Measurements from ENCODE around the gene DTX4.
A peak's percentile ranks its signal among the peaks of the same experiment; 100 is the strongest.
"Not testable (repeated sequence)": the region's sequence is repeated elsewhere in the genome, so short reads cannot be mapped to it uniquely, and the experiment has no call there.

DTX4 gene

GRCh38 chr11:59171508-59172322 lies at the start of gene DTX4:
DTX4 (plus strand) TSS chr11:59172132; CDS start chr11:59172596, 464 bp downstream.
- DNase-seq (ENCODE audit: low read depth) = peak; percentile 85

DNA sequence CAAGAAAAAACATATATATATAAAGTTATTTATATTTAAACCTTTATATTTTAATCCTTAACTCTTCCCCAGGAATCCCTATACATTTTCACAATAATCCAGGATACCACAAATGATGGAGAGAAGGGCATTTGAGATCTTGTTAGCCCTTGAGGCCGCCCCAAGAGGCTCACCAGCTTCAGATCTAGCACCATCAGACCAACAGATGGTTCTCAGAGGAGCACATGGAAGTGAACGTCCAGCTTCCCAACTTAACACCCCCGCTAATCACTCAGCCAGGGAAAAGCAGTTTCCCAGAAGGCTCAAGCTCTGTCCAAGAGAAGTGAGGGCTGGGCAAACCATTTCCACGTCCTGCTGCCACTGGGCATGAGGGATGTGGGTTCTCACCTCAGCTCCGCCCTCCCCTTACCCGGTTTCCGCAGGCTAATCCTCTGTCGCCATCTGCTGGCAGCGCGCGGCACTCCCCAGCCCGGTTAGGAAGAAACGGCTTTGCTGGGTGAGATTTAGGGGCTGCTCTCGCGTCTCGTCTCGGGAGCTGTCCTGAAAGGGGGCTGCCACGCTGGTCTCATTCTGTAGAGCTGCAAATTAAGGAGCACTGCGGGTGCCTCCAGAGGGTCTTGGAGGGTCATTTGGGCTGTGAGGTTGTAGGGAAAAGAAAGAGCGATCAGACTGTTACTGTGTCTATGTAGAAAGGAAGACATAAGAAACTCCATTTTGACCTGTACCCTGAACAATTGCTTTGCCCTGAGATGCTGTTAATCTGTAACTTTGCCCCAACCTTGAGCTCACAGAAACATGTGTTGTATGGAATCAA lies 36.1 kb upstream of the DTX4 start:
- DNase-seq (ENCODE audit: low read depth) = peak; percentile 82

DNA sequence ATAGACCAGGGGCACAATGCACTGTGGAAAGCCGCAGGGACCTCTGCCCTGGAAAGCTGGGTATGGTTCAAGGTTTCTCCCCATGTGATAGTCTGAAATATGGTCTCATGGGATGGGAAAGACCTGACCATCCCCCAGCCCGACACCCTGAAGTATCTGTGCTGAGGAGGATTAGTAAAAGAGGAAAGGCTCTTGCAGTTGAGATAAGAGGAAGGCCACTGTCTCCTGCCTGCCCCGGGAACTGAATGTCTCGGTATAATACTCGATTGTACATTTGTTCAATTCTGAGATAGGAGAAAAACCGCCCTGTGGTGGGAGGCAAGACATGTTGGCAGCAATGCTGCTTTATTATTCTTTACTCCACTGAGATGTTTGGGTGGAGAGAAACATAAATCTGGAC lies 35.4 kb upstream of the DTX4 start:
- not testable (repeated sequence) for DNase-seq (ENCODE audit: low read depth)

DNA sequence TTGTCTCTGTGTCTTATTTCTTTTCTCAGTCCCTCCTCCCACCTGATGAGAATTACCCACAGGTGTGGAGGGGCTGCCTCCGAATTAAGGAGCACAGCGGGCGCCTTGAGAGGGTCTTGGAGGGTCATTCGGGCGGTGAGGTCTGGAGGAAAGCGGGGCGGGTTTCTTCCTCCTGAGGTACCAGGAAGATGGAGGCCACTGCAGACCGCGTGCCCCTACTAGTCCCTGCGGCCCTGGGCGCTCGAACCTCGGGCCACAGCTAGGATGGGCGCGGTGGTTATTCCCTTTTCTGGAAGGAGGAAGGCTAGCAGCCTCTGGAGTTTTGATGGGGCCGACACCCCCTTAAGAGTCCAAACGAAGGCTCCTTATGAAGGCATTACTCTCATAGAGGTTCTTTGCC lies 34.7 kb upstream of the DTX4 start:
- no peak for DNase-seq (ENCODE audit: low read depth)

DNA sequence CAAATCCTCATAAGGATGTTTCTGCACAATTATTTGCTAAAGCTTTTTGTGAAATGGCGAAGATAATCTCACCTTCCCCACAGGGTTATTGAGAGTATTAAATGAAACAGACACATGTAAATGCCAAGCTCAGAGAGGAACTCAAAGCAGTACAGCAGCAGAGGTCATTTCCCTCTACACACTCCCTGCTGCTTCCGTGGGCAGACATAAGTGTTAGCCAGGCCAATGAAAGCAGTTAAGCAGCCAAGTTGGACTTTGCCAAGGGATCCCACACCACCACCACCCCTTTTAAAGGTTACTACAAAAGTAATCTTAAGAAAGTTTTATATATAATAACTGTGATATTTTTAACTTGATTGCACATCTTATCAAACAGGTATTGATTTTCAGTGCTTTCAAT lies 33.3 kb upstream of the DTX4 start:
- no peak for DNase-seq (ENCODE audit: low read depth)

DNA sequence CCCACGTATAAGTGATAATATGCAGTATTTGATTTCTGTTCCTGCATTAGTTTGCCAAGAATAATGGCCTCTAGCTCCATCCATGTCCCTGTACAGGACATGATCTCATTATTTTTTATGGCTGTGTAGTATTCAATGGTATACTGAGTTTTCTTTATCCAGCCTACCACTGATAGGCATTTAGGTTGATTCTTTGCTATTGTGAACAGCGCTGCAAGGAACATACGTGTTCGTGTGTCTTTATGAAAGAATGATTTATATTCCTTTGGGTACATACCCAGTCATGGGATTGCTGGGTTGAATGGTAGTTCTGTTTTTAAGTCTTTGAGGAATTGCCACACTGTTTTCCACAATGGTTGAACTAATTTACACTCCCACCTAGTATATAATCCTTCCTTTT lies 30.7 kb upstream of the DTX4 start:
- DNase-seq (ENCODE audit: low read depth) = no peak

DNA sequence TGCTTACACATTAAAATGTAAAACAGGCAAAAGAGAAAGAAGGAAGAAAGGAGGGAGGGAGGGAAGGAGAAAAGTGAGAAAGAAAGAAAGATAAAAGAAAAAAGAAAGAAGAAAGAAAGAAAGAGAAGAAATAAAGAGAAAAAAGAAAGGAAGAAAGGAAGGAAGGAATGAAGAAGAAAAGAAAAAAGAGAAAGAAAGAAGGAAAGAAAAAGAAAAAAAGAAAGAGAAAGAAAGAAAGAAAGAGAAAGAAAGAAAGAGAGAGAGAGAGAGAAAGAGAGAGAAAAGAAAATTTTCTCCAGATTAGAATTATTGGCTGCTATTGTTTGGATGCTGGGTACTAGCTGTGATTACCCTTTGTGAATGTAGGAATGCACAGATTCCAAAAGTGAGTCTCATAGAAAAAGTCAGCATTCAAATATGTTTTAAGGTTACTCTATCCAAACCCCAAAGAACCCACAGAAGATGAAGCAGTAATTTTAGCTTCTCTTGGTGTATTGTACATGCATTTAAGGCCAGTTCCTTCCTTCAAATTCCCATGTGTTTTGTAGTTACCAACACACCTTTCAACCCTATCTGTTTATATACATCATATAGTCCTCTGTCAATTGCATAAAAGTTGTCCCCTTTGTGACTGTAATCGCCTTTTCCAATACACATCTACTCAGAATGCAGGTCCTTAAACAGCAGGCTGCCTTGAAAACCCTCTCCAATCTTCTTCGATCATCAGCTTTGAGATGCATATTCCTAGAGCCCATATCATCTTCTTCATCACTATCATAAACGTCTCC lies 30.1 kb upstream of the DTX4 start:
- DNase-seq (ENCODE audit: low read depth) = no peak

DNA sequence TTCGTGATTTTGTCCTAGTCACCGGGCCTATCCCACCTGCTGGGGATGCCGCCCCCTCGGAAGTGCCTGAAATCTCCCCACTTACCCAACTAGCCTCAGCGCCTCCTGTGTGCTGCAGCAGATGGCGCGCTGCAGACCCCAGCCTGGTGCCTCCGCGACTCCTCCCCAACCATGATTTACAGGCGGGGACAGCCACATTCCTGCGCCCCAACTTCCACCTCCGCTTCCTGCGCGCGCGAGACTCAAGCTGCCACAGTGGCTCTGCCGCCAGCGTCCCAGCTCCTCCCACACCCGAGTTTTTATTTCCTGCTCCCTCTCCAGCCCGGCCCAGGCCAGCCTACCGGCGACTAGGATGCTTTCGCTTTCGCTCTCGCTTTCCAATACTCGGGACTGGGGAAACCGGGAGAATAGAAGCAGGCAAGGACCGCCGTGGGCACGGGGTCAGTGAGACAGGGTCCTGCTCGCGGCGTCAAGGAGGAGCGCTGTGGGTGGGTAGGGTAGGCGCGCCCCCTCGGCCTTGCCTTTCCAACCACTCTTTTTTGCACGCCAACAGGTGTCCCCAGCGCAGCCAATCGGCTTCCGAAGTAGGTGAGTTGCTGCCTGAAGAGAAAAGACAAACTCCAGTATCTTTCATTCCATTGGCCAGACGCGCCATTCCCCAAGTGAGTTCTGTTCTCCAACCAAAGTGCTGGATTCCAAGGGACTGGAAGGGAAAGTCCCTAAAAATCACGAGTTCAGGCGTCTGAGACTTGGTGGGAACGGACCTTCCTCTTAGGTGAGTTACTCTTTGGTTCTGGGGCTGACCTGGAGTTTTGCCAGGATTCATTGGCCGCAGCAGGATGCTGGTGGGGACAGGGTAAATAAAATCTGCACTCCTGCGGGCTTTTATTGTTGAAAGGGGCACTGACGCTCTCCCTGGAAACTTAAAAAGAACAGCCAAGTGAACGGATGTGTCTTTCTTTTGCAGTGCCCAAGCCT lies 29.1 kb upstream of the DTX4 start, which contains the start of gene FAM111A:
FAM111A (plus strand) TSS at position 327 of the 978 bp plus-strand sequence. CDS start 6,017 bp downstream, outside the sequence.
- peak; percentile 77 for DNase-seq (ENCODE audit: low read depth)

DNA sequence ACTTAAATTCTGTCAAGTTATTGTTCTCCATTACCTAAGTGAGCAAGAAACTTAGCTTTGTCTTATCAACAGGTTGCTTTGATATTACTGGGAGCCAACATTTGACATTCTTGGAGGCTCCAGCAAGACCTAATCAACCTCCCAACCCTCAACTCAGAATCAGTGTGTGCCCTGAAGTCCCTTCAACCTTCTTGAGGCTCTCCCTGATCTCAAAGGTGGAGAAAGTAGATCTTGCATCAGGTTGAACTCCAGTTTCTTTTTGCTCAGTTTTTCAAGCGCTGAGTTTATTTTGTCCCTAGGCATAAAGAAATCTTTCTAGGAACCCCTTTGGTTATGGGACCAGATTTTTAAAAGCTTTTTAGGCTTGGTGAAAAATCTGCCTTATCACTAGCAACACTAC lies 27.8 kb upstream of the DTX4 start:
- no peak for DNase-seq (ENCODE audit: low read depth)

DNA sequence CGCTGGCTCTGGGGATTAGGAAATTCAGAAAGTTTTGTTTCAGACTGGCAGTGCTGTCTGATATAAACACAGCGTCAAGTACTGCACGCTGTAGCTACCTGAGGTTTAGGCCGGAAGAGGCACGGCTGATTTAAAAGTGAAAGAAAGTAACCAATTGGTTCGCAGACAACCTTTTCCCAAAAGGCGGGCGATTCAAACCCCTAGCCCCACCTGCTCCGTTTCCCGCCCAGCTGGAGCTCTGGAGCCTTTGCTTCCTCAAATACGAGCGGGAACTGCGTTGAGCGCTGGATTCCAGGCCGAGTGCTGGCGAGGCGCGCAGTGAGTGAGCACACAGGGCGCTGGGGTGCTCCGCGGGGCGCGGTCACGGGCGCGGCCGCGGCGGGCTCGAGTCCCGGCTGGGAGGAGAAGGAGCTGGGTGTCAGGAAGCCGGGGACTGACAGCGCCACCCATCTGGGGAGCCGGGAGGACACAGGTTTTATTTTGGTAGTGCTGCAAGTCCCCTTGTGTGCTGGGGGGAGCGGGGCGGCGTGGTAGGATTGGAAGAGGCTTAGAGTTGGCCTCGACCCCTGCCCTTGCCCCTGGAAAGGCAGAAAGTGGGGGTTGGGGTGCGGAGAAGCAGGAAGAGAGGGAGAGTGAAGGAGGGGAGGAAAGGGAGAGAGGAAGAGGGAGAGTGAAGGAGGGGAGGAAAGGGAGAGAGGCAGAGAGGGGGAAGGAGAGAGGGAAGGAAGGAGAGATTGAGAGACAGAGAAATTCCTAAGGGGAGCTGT lies 27.2 kb upstream of the DTX4 start:
- DNase-seq (ENCODE audit: low read depth) = peak; percentile 65

DNA sequence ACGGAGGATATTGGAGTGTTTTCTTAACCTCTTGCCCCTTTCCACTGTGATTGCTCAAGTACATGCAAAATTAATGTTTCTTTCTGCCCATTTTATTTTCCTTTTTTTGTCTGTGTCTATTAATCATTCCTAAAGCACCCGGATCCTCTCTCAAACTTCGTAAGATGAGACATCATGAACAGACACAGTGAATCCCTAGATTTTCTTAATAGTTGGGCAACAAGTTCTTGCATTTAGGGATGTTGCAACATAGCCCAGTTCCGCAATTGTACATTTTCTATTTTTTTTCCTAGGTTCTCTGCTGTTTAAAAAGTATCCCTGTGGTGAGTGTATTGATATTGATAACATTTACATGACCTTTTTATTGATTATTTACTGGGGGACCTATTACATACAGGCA lies 26.4 kb upstream of the DTX4 start:
- DNase-seq (ENCODE audit: low read depth) = no peak

DNA sequence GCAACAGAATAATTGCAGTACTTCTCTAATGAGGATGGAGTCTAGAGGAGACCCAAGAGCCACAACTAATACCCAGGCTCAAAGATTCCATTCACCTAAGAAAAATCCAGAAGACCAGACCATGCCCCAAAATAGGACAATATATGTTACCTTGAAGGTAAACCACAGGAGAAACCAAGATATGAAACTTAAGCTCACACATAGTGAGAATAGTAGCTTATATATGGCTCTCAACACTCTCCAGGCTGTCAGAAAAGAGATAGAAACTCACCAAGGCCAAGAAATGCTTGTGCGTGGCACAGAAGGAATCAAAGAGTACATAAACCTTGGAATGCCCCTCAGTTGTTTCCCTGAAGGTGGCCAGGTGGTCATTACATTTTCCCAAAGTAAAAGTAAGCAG lies 20.2 kb upstream of the DTX4 start:
- no peak for DNase-seq (ENCODE audit: low read depth)

- no peak for DNase-seq (ENCODE audit: low read depth)
Measured at GRCh38 chr11:59152312-59152951, 19.5 kb upstream of the DTX4 start.

DNA sequence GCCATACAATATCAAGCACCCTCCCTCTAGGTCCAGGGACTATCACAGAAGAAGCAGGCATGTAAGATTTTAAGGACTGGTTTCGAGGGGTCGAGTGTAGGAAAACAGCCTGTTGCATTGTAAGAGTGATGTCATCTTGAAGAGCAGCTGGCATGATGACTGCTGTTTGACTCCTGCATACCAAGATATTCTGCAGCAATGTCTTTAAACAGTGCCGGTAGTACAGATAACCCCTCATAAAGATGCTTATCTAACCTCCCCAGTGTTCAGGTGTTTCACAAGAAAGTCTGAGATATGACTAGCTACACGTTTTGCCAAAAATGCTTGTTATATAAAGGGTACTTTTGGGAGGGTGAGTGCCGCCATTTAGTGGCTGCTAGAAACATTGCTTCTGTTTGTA lies 17.3 kb upstream of the DTX4 start:
- DNase-seq (ENCODE audit: low read depth) = no peak

DNA sequence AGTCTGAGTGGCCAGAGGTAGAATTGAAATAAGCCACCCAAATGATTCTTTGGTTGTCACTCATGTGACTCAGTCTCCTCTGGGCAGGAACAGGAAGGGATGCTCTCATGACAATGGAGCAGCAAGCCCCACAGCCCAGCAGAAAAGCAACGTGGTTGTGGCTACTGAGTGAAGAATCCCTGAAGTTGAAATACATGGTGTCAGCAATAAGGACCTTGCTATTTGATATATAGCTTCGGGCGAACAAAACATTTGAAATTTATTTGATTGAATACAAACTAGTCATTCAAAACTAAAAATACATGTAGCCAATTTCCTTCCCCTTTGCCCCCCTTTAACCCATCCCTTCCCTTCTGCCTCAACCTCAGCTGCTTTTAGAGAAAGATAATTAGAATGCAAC lies 14.5 kb upstream of the DTX4 start:
- DNase-seq (ENCODE audit: low read depth) = no peak

- no peak for DNase-seq (ENCODE audit: low read depth)
Measured at GRCh38 chr11:59158206-59159068, 13.5 kb upstream of the DTX4 start.

- DNase-seq (ENCODE audit: low read depth) = no peak
Measured at GRCh38 chr11:59164028-59164427, 7.9 kb upstream of the DTX4 start.

GRCh38 chr11:59172345-59173079 lies 580 bp downstream of the DTX4 start:
- no peak for DNase-seq (ENCODE audit: low read depth)
